Muscle of leg (tissue), 16 donors: Measurements from ENCODE around the gene OR5J2. TPM values are rescaled to one million over a fixed set of nuclear protein-coding genes. Genes with fewer than 3 reads are reported as not detected.
"Not testable (repeated sequence)": the region's sequence is repeated elsewhere in the genome, so short reads cannot be mapped to it uniquely, and the experiment has no call there.

Source experiments
- DNase-seq: peaks from one replicate; pipeline ENCODE4 v3.0.0; 2013
- H3K27ac ChIP-seq: one replicate; pipeline ENCODE4 v1.5.1; 2013; ENCODE audit warnings: mild to moderate bottlenecking, low read length, control low read depth
- H3K27me3 ChIP-seq: one replicate; pipeline ENCODE4 v1.6.1; 2013; ENCODE audit warnings: low read length; ENCODE audit not compliant: control insufficient read depth, insufficient read depth
- H3K36me3 ChIP-seq: one replicate; pipeline ENCODE4 v1.6.1; 2013; ENCODE audit warnings: low read length; ENCODE audit not compliant: control insufficient read depth, insufficient read depth
- H3K4me1 ChIP-seq: one replicate; pipeline ENCODE4 v1.6.1; 2013; ENCODE audit warnings: low read length; ENCODE audit not compliant: control insufficient read depth, insufficient read depth
- H3K4me3 ChIP-seq: one replicate; pipeline ENCODE4 v1.5.1; 2013; ENCODE audit warnings: low read length, control low read depth
- H3K9me3 ChIP-seq: replicated peaks from 2 replicates; pipeline ENCODE4 v1.6.1; 2013; ENCODE audit warnings: low read depth, low read length; ENCODE audit not compliant: control insufficient read depth
- WGBS: methylation state at CpG from one replicate; pipeline ENCODE4 v1.1.5; 2013; ENCODE audit warnings: missing lambda C conversion rate; ENCODE audit not compliant: insufficient coverage; 5-methylcytosine and 5-hydroxymethylcytosine counted together
- long read RNA-seq, 11 donors: transcript quantifications; one replicate each; lab custom pipeline, GENCODE V29; 2026
- polyA plus RNA-seq, 8 donors: library from polyadenylated mRNA; unstranded; fragments of 120-200 nt; gene quantifications; one replicate each; pipeline versions ENCODE4 v1.2.1 to v1.2.3, GENCODE V29; 2013; ENCODE audit warnings: inconsistent platforms in 1 of 8, low replicate concordance in 1 of 8; ENCODE audit not compliant: insufficient read length in 8 of 8, insufficient read depth in 1 of 8
- total RNA-seq: library from RNA; stranded (reverse); fragments of 120-200 nt; gene quantifications from one replicate; pipeline ENCODE4 v1.2.4, GENCODE V29; 2013

The OR5J2 gene
- total RNA-seq = not detected
- polyA plus RNA-seq = not detected
- long read RNA-seq, donor 1 = 0 reads
- long read RNA-seq, donor 2 = 0 reads
- long read RNA-seq, donor 3 = 0 reads
- long read RNA-seq, donor 4 = 0 reads
- long read RNA-seq, donor 5 = 0 reads
- long read RNA-seq, donor 6 = 0 reads
- long read RNA-seq, donor 7 = 0 reads
- long read RNA-seq, donor 8 = 0 reads
- long read RNA-seq, donor 9 = 0 reads
- long read RNA-seq, donor 10 = 0 reads
- long read RNA-seq, donor 11 = 0 reads

GRCh38 chr11:56176318-56176717, at the start of gene OR5J2:
TSS of gene OR5J2 (plus strand) at chr11:56176618. CDS start at chr11:56176618, 0 bp downstream.
- peaks cover 15% of the 10 kb centered on the region for H3K9me3 ChIP-seq
- no CpG with 5 or more reads among the region's 1 CpG for WGBS
- no peaks in the 10 kb centered on the region for H3K27me3 ChIP-seq
- no peaks in the 10 kb centered on the region for H3K36me3 ChIP-seq
- no peak within 1 kb of the TSS for H3K27ac ChIP-seq
- no peak within 1 kb of the TSS for H3K4me3 ChIP-seq
- H3K4me1 ChIP-seq = no peaks in the 10 kb centered on the region
- DNase-seq = no peak

- Histone ChIP-seq H3K27ac (no peak within 1 kb of the TSS), H3K36me3 (no peaks in the 10 kb centered on the region), H3K27me3 (no peaks in the 10 kb centered on the region), H3K4me1 (no peaks in the 10 kb centered on the region), H3K9me3 (peaks cover 5% of the 10 kb centered on the region), H3K4me3 (no peak within 1 kb of the TSS)
- DNase-seq = no peak
These were observed 36.2 kb upstream of the OR5J2 start, which contains the start of gene OR8J3 for GRCh38 chr11:56140151-56140661. TSS of gene OR8J3 (minus strand) at chr11:56140201. CDS start at chr11:56137718, 2,483 bp downstream.

GRCh38 chr11:56143681-56144080, 32.7 kb upstream of the OR5J2 start:
- H3K27me3 ChIP-seq, H3K9me3 ChIP-seq, DNase-seq, H3K27ac ChIP-seq, H3K4me3 ChIP-seq, H3K36me3 ChIP-seq, H3K4me1 ChIP-seq: not testable (repeated sequence)
- 91% methylated on average over 6 of the region's 30 CpGs for WGBS

- H3K4me3 ChIP-seq = no peak overlapping the region
- no peaks in the 10 kb centered on the region for H3K36me3 ChIP-seq
- peaks cover 26% of the 10 kb centered on the region for H3K9me3 ChIP-seq
- H3K27me3 ChIP-seq = no peaks in the 10 kb centered on the region
- no CpG with 5 or more reads among the region's 1 CpG for WGBS
- DNase-seq = no peak
- H3K27ac ChIP-seq = no peak overlapping the region
- H3K4me1 ChIP-seq = no peaks in the 10 kb centered on the region
These were observed 25.0 kb upstream of the OR5J2 start for GRCh38 chr11:56151376-56151775.

GRCh38 chr11:56152333-56152732, 24.1 kb upstream of the OR5J2 start:
- Histone ChIP-seq H3K36me3 (no peaks in the 10 kb centered on the region), H3K9me3 (peaks cover 26% of the 10 kb centered on the region), H3K27me3 (no peaks in the 10 kb centered on the region), H3K4me3 (no peak overlapping the region), H3K4me1 (no peaks in the 10 kb centered on the region), H3K27ac (no peak overlapping the region)
- WGBS = 94% methylated on average over 15 of the region's 15 CpGs
- no peak for DNase-seq

- no peaks in the 10 kb centered on the region for H3K27me3 ChIP-seq
- no peaks in the 10 kb centered on the region for H3K4me1 ChIP-seq
- H3K27ac ChIP-seq = no peak within 1 kb of the TSS
- no peaks in the 10 kb centered on the region for H3K36me3 ChIP-seq
- WGBS = 36% methylated on average over 2 of the region's 3 CpGs
- no peak for DNase-seq
- H3K4me3 ChIP-seq = no peak within 1 kb of the TSS
- H3K9me3 ChIP-seq = peaks cover 8% of the 10 kb centered on the region
These were observed 16.2 kb upstream of the OR5J2 start, which contains the start of gene OR8K5 for GRCh38 chr11:56160217-56160616. TSS of gene OR8K5 (minus strand) at chr11:56160317. CDS start at chr11:56160317, 0 bp downstream.

- H3K4me3 ChIP-seq = no peak overlapping the region
- WGBS = 33% methylated on average over 1 of the region's 3 CpGs
- H3K9me3 ChIP-seq = peaks cover 9% of the 10 kb centered on the region
- no peaks in the 10 kb centered on the region for H3K36me3 ChIP-seq
- no peak for DNase-seq
- H3K27ac ChIP-seq = no peak overlapping the region
- no peaks in the 10 kb centered on the region for H3K4me1 ChIP-seq
- no peaks in the 10 kb centered on the region for H3K27me3 ChIP-seq
These were observed 12.6 kb upstream of the OR5J2 start for GRCh38 chr11:56163804-56164203.

GRCh38 chr11:56172256-56172830, 4.1 kb upstream of the OR5J2 start:
- Histone ChIP-seq H3K4me3 (no peak overlapping the region), H3K27me3 (no peaks in the 10 kb centered on the region), H3K27ac (no peak overlapping the region), H3K36me3 (no peaks in the 10 kb centered on the region), H3K9me3 (peaks cover 8% of the 10 kb centered on the region), H3K4me1 (no peaks in the 10 kb centered on the region)
- DNase-seq = no peak
- whole genome bisulfite sequencing = no CpG with 5 or more reads among the region's 3 CpGs

- no peaks in the 10 kb centered on the region for H3K27me3 ChIP-seq
- H3K27ac ChIP-seq = no peak overlapping the region
- H3K4me1 ChIP-seq = no peaks in the 10 kb centered on the region
- no peak overlapping the region for H3K4me3 ChIP-seq
- no peak for DNase-seq
- peaks cover 9% of the 10 kb centered on the region for H3K9me3 ChIP-seq
- H3K36me3 ChIP-seq = no peaks in the 10 kb centered on the region
These were observed 7.0 kb downstream of the OR5J2 start for GRCh38 chr11:56183459-56183858.

GRCh38 chr11:56188602-56189001, 12.2 kb downstream of the OR5J2 start:
- Histone ChIP-seq H3K4me1 (no peaks in the 10 kb centered on the region), H3K27ac (no peak overlapping the region), H3K27me3 (no peaks in the 10 kb centered on the region), H3K9me3 (peaks cover 5% of the 10 kb centered on the region), H3K36me3 (no peaks in the 10 kb centered on the region), H3K4me3 (no peak overlapping the region)
- no peak for DNase-seq
- no CpG with 5 or more reads among the region's 3 CpGs for WGBS
